22Rv1 (cell line): Measurements from ENCODE around the gene EZH2.

Source experiments
- ZFX ChIP-seq: fragments of 450-650 bp; IDR thresholded peaks from 2 replicates; pipeline ENCODE4 v1.6.1; 2017; ENCODE audit warnings: antibody characterized with exemption, borderline replicate concordance
- TF ChIP-seq, protein P1 (sequence below): fragments of 450-650 bp; IDR thresholded peaks from 2 replicates; pipeline ENCODE4 v1.5.1; 2017; ENCODE audit warnings: mild to moderate bottlenecking

DNA sequence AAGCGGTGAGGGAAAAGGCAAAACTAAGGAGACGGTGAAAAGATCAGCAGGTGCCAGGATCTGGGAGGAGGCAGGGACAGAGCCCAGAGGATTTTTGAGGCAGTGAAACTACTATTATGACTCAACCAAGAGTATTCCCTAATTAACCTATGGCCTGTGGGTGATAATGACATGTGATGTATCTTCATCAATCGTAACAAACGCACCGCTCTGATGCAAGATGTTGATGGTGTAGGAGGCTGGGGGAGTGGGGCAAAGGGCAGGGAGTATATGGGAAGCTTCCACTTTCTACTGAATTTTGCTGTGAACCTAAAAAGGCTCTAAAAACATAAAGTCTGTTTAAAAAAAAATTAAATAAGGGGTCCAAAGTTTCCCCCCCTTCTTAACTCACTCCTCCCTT, 25.5 kb upstream of the EZH2 start:
- TF ChIP-seq, protein P1, sequence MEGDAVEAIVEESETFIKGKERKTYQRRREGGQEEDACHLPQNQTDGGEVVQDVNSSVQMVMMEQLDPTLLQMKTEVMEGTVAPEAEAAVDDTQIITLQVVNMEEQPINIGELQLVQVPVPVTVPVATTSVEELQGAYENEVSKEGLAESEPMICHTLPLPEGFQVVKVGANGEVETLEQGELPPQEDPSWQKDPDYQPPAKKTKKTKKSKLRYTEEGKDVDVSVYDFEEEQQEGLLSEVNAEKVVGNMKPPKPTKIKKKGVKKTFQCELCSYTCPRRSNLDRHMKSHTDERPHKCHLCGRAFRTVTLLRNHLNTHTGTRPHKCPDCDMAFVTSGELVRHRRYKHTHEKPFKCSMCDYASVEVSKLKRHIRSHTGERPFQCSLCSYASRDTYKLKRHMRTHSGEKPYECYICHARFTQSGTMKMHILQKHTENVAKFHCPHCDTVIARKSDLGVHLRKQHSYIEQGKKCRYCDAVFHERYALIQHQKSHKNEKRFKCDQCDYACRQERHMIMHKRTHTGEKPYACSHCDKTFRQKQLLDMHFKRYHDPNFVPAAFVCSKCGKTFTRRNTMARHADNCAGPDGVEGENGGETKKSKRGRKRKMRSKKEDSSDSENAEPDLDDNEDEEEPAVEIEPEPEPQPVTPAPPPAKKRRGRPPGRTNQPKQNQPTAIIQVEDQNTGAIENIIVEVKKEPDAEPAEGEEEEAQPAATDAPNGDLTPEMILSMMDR: no peak
- no peak for TF ChIP-seq ZFX
